Activated naive CD4-positive, alpha-beta T cell treated with anti-CD3 and anti-CD28 coated beads, Interleukin-2, amount 50 U/mL, for 24 hours (primary cell): ENCODE data around the gene HOXB9.

ENCODE experiments used
- H3K27ac Mint-ChIP-seq: one replicate; pipeline ENCODE4 v1.8.0; 2021; ENCODE audit warnings: mild to moderate bottlenecking, mixed read lengths
- H3K27me3 Mint-ChIP-seq: one replicate; pipeline ENCODE4 v1.8.0; 2021; ENCODE audit warnings: mixed read lengths
- H3K36me3 Mint-ChIP-seq: one replicate; pipeline ENCODE4 v1.8.0; 2021; ENCODE audit warnings: mixed read lengths
- H3K4me1 Mint-ChIP-seq: one replicate; pipeline ENCODE4 v1.8.0; 2021; ENCODE audit warnings: mixed read lengths
- H3K4me3 Mint-ChIP-seq: one replicate; pipeline ENCODE4 v1.8.0; 2021; ENCODE audit warnings: mild to moderate bottlenecking, mixed read lengths
- H3K9me3 Mint-ChIP-seq: one replicate; pipeline ENCODE4 v1.8.0; 2021; ENCODE audit warnings: mixed read lengths

HOXB9 gene

DNA sequence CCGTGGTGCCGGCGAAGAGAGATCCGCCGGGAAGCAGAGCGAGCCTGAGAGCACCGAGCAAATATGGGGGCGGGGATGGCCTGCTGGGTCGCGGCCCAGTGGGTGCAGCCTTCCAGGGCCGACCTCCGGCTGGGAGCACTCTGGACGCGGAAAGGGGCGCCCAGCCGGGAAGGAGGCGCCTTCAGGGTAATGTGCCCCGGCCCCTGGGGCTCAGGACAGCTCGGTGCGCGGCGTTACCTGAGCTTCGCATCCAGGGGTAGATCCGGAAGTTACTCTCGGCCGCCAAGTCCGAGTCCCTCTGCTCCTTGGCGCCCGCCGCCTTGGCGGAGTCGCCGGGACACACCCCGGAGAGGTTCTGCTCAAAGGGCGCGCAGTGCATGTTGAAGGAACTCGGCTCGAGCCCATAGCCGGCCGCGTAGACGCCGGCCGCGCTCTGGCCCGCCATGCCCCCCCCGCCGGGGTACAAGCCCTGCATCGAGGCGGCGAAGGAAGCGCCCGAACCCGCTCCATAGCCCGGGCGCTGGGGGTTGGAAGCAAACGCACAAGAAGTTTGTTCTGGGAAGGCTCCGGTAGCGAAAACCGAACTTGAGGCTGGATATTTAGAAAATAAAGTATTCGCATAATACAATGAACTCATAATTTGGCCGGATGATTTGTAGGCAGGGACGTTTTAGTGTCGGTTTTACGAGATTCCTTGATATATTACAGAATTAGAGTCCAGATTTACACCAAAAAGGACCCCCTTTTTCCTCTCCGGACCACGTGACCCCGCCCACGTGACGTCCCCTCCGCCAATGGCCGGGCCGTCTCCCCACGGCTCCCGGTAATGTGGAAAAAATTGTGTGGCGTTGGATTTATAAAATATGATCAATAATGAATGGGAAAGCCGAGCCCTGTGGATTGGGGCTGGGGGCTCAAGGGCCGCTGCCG is 15.6 kb downstream of the HOXB9 start, which contains the start of gene HOXB7:
TSS of gene HOXB7 (minus strand) at position 736 of the 930 bp plus-strand sequence. CDS start at position 637, 99 bp downstream.
- peak within 1 kb of the TSS; percentile 94 for H3K4me3 Mint-ChIP-seq
- no peak within 1 kb of the TSS for H3K27ac Mint-ChIP-seq
- H3K9me3 Mint-ChIP-seq: no peaks in the 10 kb centered on the region
- H3K27me3 Mint-ChIP-seq: peaks cover 49% of the 10 kb centered on the region
- H3K36me3 Mint-ChIP-seq: no peaks in the 10 kb centered on the region
- H3K4me1 Mint-ChIP-seq: peaks cover 45% of the 10 kb centered on the region

DNA sequence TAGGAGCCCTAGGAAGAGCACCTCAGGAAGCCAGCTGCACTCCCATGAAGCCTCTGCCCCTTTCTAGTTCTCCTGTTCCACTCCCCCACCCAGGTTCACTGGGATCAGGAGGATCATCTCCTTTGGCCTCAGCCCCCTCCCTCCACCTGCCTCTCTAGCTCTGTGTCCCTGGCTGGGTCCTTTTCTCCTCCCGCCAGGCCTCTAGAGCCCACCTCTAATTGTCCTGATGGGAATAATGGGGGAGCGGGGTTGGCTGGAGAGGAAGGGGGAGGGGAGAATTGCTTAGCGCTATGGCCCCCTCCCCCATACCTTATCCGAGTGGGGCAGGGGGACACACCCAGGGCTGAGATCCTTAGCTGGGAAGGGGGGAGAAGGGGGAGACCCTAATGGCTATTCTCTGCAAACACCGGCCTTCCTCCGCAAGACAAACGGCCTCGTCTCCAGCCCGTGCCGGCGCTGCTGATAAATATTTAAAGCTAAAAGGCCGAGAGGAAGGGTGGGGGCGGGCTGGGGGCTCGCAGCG is 16.3 kb downstream of the HOXB9 start:
- Mint-ChIP-seq H3K4me1 (peaks cover 39% of the 10 kb centered on the region), H3K27ac (no peak overlapping the region), H3K27me3 (peaks cover 46% of the 10 kb centered on the region), H3K9me3 (no peaks in the 10 kb centered on the region), H3K36me3 (no peaks in the 10 kb centered on the region), H3K4me3 (peak overlapping the region; percentile 94)

DNA sequence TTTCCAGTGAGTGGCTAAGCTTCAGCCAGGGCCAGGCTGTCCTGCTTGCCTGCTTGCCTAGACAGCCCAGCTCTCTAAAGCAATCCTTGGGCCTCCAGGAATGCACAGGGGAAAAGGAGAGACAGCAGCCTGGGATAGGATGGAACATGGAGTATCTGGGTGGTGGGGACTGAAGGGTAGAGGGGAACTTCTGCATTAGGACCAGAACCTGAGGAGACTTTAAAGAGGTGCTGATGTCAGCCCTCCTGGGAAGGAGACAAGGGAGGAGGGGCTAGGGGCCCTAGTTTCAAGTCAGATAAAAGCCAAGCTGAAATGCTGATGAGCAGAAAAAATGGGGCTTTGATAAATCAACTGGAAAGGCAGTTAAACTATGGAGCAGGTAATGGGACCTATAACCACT is 17.1 kb downstream of the HOXB9 start:
- Mint-ChIP-seq H3K36me3 (no peaks in the 10 kb centered on the region), H3K4me3 (peak overlapping the region; percentile 27), H3K27ac (no peak overlapping the region), H3K4me1 (peaks cover 42% of the 10 kb centered on the region), H3K9me3 (no peaks in the 10 kb centered on the region), H3K27me3 (peaks cover 54% of the 10 kb centered on the region)

DNA sequence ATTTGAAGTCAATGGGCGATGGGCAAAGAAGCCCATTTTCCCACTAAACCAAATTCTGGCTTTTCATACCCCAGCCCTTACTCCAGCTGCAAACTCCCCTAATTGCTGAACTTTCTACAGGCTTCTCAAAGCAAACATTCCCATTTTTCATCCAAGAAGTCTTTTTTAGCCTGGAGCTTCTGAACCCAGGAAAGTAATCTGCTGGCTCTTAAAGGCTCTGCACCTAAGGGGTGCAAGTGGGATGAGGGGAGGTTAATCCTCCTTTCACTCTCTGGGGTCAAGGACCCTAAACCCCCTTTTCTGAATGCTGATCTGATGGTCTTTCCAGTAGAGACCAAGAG is 17.7 kb downstream of the HOXB9 start:
- Mint-ChIP-seq H3K27ac (no peak overlapping the region), H3K36me3 (no peaks in the 10 kb centered on the region), H3K4me1 (peaks cover 39% of the 10 kb centered on the region), H3K27me3 (peaks cover 53% of the 10 kb centered on the region), H3K4me3 (no peak overlapping the region), H3K9me3 (no peaks in the 10 kb centered on the region)

DNA sequence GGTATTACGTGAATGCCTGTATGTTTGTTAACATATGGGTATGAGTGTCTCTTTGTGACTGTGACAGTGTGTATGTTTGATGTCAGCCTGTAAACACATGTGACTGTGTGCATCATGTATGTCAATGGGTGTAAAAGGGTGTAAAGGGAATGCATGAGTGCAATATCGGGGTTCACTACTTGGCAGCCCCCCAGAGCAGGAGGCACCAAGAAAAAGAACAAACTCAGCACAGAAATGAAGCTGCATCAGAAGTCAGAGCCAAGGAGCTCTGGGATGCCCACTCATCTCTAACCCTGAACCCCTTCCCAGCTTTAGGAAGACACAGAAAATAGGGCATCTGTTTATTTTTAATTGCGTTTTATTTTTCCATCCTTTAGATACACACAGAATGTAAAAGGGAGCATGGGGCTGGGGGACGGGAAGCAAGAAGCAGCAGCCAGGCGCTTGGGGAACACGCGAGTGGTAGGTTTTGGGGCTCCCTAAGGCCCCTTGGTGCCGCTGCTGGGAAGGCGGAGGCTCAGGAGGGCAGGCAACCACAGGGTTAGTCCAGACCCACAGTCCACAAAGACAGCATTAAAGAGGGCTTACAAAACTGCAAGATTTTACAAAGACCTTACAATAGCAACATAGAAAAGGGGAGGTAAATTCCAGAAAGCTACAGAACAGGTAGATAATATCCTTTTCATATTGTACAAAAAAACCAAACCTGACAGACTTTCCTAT is 19.1 kb downstream of the HOXB9 start:
- peaks cover 31% of the 10 kb centered on the region for H3K4me1 Mint-ChIP-seq
- H3K9me3 Mint-ChIP-seq: no peaks in the 10 kb centered on the region
- no peak overlapping the region for H3K4me3 Mint-ChIP-seq
- H3K27ac Mint-ChIP-seq: no peak overlapping the region
- H3K36me3 Mint-ChIP-seq: no peaks in the 10 kb centered on the region
- H3K27me3 Mint-ChIP-seq: peaks cover 59% of the 10 kb centered on the region

DNA sequence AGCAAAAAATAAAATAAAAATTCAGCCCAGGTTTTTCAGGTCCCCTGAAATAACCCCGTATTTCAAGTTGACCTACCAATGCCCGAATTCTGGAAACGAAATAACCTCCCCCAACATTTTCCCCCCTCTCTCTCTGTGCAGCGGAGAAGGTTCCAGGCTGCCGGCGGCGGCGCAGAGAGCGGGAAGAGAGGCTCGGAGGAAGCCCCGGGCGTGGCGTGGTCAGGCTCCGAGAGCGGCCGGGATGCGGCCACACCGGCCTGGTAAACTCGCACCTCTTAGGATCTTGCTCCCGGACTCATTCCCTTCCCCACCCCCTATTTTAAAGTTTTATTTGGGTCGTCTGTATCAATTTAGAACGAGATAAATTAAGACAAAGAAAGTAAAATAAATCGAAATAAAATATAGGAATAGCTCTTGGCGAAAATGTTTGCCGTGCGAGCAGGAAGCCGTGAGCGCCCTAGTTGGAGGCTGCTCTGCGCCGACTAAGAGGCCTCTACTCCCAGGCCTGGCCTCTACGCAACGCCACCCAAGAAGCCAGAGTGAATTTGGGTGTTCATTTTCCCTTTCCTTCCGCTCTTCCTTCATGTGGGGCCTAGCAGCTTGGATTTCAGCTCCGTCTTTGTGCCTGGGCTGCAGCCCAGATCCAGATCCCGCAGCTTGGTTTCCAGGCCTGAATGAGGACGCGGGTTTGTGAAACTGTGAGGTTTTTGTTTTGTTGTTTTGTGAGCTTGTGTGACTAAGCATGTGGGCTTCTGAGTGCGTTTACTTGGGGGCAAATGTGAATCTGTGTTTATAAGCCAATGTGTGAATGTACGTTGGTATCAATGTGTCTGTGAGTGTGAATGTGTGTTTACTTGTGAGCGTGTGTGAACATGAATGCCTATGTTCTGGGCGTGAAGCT is 19.9 kb downstream of the HOXB9 start:
- H3K4me1 Mint-ChIP-seq: peaks cover 24% of the 10 kb centered on the region
- H3K9me3 Mint-ChIP-seq: no peaks in the 10 kb centered on the region
- no peak overlapping the region for H3K4me3 Mint-ChIP-seq
- H3K27me3 Mint-ChIP-seq: peaks cover 62% of the 10 kb centered on the region
- H3K36me3 Mint-ChIP-seq: no peaks in the 10 kb centered on the region
- H3K27ac Mint-ChIP-seq: no peak overlapping the region

DNA sequence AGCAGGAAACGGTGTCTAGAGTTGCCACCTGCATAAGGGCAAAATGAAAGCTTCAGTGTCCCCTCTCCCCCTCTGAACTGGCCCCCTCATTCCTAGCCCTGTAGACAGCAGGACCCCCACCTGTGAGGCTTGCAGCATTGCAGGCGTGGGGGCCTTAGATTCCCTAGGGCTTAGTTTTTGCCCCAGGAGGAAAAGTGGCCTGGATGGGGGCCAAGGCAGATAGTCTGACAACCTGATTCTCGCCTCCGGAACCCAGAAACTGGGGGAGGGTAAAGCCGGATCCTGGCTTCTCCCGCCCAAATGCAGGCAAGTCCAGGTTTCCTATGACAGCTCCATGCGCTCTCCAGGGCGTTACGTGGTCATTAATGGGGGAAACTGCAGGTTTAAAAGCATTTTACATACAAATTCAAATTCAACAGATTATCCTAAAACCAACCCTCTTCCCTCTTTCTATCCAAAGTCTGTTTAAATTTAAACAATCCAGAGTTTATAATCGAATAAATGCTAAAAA is 20.7 kb downstream of the HOXB9 start:
- Mint-ChIP-seq H3K27me3 (peaks cover 65% of the 10 kb centered on the region), H3K4me1 (peaks cover 19% of the 10 kb centered on the region), H3K27ac (no peak overlapping the region), H3K4me3 (no peak overlapping the region), H3K9me3 (no peaks in the 10 kb centered on the region), H3K36me3 (no peaks in the 10 kb centered on the region)

DNA sequence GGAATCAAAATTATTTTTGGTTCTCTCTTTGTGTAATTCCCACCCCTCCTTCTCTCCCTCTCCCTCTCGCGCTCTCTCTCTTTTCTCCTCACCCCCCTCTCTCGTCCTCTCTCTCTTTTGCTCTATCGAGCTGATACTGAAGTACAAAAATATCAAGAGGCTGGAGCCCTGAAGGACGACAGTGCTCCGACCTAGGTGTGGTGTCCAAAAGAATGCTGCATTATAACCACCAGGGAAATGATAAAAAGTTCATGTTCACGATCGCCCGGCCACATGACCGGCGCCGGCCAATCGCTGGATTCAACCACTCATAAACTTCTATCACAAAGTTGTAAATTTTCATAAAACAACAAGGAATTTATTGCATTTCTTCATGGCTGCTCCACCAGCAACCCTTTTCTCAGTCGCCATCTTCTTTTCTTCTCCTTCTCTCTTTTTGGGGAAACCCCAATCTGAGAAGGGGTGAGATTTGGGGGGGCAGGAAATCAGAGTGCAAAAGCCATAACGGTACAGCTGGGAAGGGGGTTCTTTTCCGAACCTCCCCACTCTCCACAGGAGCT is 21.3 kb downstream of the HOXB9 start, which contains the start of gene HOXB6:
TSS of gene HOXB6 (minus strand) at position 217 of the 560 bp plus-strand sequence. CDS start 6,836 bp downstream, outside the sequence.
- Mint-ChIP-seq H3K27me3 (peaks cover 71% of the 10 kb centered on the region), H3K9me3 (no peaks in the 10 kb centered on the region), H3K27ac (peak within 1 kb of the TSS; percentile 30), H3K36me3 (no peaks in the 10 kb centered on the region), H3K4me3 (no peak within 1 kb of the TSS), H3K4me1 (peaks cover 19% of the 10 kb centered on the region)

DNA sequence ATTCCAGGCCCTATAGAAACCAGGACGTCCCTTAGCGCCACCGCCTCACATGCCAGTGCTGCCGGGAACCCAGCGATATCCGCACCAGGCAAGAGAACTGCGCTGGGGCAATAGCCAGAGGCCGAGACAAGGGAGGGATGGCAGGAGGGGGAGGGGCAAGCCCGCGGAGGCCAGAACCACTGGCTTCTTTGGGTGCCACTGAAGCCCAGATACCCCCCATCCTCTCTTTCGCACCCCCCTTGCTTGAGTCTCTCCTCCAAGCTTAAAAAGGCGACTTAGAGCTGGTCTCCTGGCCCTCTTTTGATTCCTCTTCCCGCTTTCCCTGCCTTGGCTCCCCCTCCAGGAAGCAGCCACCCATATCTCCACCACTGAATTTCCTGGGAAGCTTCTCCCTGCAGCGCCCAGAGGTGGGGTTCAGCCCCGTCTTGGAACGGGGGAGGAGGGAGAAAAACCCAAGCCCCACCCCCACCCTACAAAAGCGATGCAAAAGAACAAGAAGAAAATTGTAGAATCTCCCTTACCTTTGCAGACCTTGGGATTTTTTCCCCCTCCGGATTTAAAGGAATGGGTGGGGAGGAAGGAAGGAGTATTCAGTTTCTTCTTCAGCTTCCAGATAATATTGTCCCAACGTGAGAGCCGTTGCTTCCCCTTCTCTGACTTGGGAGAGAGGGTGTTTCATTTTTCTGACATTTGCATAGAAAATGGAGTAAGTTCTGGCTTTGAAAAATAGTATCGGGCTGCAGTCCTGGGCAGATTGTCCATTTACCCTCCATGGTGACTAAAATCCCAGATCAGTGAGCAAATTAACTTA is 22.0 kb downstream of the HOXB9 start:
- Mint-ChIP-seq H3K36me3 (no peaks in the 10 kb centered on the region), H3K4me1 (peaks cover 19% of the 10 kb centered on the region), H3K27me3 (peaks cover 76% of the 10 kb centered on the region), H3K27ac (no peak overlapping the region), H3K4me3 (no peak overlapping the region), H3K9me3 (no peaks in the 10 kb centered on the region)

DNA sequence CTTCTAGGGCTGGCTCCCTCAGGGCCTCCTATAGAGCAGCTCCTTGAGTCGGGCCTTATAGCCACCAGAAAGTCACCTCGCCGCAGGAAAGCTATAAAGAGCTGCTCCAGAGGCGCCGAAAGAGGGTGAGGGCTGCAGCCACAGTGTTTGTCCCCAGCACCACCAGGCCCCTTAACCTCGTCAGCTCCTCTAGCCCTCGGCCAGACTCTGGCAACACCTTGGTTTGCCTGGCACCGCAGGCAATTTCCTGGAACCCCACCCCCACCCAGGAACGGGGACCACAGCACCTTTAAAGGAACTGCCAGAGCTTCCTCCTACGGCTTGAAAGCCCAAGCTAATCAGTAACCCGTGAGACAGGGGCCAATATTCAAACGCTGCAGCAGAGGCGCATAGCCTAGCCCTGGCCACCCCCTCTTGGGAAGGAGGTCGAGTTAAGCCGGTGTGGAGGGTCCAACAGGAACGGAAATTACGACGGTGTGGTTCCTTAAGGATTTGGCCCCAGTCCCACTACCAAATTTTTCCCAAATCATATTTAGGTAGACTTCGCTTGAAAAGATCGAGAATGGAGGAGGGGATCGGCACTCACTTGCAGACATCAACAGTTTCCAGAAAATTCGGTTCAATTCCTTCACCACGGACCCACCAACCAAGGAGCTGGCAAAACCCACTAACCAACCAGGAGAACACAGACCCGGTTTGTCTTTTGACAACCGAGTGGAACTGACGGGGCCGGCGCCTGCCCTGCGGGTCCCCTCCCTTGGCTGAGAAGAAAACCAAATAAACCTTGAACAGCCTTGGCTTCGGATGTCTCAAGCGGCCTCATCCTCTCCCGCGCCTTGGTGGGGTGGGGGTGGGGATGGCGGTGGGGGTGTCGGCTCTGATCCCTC is 24.4 kb downstream of the HOXB9 start:
- no peak overlapping the region for H3K27ac Mint-ChIP-seq
- no peaks in the 10 kb centered on the region for H3K36me3 Mint-ChIP-seq
- peaks cover 35% of the 10 kb centered on the region for H3K4me1 Mint-ChIP-seq
- H3K27me3 Mint-ChIP-seq: peaks cover 78% of the 10 kb centered on the region
- no peak overlapping the region for H3K4me3 Mint-ChIP-seq
- H3K9me3 Mint-ChIP-seq: no peaks in the 10 kb centered on the region

DNA sequence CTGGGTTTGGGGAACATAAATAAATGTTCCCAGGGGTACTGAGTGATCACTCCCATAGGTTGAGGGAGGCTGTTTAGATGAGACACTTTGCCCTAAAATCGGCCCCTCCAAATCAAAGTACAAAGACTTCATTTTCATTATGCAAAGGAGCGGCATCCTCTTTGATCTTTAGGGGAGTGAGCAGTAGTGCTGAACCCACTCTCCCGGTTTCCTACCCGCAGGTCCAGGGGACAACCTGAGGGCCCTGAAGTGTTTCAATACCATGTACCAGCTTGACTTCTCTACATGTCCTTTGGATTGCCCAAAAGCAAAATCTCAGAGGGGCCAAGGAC is 25.0 kb downstream of the HOXB9 start:
- H3K27me3 Mint-ChIP-seq: peaks cover 78% of the 10 kb centered on the region
- no peaks in the 10 kb centered on the region for H3K9me3 Mint-ChIP-seq
- H3K4me1 Mint-ChIP-seq: peaks cover 41% of the 10 kb centered on the region

DNA sequence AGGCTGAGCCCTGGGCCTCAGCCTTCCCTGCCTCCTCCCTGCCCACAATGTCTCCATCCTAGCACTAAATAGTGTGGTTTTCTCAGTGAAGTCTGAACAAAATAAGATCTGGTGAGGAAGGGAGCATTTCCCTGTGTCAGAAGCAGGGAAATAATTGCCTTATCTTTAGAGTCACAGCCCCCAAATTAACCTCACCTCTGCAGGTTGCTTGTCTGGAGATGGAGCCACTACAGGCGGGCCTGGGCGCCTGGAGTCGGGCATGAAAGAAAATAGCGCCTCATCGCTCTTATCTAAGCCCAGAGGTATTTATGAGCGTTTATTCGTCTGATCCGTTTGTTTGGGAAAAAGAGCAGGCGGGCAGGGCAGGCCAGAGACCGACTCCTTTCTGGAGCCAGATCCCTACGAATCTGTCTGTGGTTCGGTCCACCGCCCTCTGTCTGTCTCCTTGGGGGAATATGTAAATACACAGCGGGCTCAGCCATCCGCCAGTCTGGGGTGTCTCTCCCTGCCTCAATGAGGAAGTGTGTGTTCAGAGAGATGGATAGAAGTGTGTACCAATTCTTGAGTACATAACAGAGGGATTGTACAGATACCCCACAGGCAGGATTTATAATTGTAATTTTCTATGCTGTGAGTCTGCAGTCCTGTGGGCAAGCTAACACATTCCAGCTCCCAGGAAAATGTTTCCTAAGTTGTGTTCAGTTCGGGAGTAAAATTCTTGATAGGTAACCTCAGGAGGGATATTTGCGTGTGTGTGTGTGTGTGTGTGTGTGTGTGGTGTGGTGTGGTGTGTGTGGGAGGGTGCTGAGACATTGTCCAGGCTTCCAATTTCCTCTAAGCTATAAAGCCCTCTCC is 25.7 kb downstream of the HOXB9 start:
- no peak overlapping the region for H3K27ac Mint-ChIP-seq
- H3K4me1 Mint-ChIP-seq: peaks cover 48% of the 10 kb centered on the region
- H3K4me3 Mint-ChIP-seq: no peak overlapping the region
- peaks cover 81% of the 10 kb centered on the region for H3K27me3 Mint-ChIP-seq
- H3K9me3 Mint-ChIP-seq: no peaks in the 10 kb centered on the region
- peaks cover 2% of the 10 kb centered on the region for H3K36me3 Mint-ChIP-seq

More for the DNA sequence above, 25.0 kb downstream of the HOXB9 start:
- Mint-ChIP-seq H3K4me3 (no peak overlapping the region), H3K27ac (peak overlapping the region; percentile 46), H3K36me3 (peaks cover 2% of the 10 kb centered on the region)

DNA sequence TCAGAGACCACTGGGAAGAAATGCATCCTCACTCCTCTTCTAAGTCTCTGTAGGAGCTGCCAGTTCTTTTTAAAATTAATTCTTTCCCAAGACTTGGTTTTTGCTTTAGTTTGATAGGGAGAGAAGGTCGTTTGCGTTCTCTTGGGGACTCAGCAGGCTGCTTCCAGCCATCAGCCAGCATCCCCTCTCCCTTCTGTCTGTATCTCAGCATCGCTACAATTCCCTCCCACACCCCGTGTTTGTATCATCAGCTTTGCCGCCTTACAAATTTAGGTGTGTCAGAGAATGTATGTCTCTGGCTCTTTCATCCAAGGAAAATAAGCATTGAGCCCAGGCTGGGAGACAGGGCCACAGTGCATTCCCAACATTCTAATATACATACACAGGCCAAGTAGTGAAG is 26.8 kb downstream of the HOXB9 start:
- peaks cover 80% of the 10 kb centered on the region for H3K27me3 Mint-ChIP-seq
- peaks cover 2% of the 10 kb centered on the region for H3K36me3 Mint-ChIP-seq
- H3K4me3 Mint-ChIP-seq: no peak overlapping the region
- no peaks in the 10 kb centered on the region for H3K9me3 Mint-ChIP-seq
- H3K27ac Mint-ChIP-seq: no peak overlapping the region
- H3K4me1 Mint-ChIP-seq: peaks cover 44% of the 10 kb centered on the region
